ENCODE results near the gene HK3.

The HK3 gene

DNA sequence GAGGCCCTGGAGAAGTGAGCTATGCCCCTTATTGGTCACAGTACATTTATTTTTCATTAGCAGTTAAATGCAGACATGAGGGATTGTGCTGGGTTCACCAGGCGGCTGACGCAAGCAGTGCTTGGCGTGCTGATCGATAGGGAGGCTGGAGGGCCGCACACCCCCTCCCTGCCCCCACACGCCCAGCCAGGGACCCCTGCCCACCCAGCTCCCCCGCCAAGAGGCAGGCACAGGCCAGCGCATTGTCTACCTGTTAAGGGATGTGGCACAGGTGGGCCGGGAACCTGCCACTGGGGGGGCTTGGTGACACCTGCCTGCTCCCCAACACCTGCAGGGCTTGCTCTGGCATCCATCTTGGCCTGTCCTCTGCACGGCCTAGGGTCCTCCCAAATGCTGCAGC lies 39.2 kb downstream of the HK3 start:
- TF ChIP-seq, protein P1, sequence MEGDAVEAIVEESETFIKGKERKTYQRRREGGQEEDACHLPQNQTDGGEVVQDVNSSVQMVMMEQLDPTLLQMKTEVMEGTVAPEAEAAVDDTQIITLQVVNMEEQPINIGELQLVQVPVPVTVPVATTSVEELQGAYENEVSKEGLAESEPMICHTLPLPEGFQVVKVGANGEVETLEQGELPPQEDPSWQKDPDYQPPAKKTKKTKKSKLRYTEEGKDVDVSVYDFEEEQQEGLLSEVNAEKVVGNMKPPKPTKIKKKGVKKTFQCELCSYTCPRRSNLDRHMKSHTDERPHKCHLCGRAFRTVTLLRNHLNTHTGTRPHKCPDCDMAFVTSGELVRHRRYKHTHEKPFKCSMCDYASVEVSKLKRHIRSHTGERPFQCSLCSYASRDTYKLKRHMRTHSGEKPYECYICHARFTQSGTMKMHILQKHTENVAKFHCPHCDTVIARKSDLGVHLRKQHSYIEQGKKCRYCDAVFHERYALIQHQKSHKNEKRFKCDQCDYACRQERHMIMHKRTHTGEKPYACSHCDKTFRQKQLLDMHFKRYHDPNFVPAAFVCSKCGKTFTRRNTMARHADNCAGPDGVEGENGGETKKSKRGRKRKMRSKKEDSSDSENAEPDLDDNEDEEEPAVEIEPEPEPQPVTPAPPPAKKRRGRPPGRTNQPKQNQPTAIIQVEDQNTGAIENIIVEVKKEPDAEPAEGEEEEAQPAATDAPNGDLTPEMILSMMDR (conservative IDR thresholded peaks at IDR 0.05) = no peak
- TF ChIP-seq ZFX (IDR thresholded peaks at IDR 0.05) = no peak
- H3K27ac ChIP-seq = no peak overlapping the region

DNA sequence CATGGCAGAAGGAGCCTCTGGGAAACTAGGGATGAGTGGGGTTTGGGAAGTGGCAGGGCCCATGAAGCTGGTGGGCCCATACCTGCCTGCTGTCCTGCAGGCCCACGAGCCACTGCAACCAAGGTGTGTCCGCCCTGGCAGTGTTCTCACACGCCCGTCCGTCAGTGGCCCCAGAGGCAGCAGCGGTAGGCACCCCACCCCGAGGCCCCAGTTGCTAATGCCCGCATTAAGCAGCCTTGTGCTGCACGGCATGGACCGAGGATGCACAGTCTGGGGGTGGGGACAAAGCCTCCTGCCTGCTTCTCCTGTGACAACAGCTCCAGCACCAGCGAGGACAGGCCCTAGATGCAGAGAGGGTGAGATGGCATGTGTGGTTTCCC lies 41.3 kb downstream of the HK3 start:
- H3K27ac ChIP-seq = no peak overlapping the region
- TF ChIP-seq, protein P1 (conservative IDR thresholded peaks at IDR 0.05) = no peak

DNA sequence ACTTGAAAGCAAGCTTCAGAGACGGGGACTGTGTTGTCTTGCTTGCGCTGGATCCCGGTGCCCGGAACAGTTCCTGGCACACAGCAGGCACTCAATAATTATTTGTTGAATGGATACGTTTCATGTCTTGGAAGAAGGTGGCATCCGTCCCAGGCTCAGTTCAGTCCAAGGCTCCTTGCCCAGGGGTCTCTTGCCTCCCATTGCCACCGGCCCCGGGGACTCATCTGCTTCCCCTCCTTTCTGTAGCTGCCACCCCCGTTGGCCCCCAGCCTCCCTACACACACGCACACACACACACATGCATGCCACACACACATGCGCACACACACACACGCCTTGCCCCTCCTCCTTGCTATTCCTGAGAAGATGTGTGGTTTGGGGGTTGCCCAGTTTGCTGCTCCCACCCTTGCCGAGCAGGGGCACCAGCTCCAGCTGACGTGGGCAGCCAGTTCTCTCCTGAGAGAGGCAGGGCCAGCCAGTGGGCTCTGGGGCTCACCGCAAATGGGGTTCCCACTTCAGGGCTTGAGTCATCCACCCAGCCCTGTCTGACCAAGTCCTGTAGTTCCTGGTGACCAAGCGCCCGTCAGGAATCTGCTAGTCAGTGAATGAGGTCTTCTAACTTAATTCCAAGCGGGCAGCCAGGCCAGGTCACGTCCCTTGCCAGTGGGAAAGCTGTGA lies 41.8 kb downstream of the HK3 start:
- TF ChIP-seq, protein P1 (conservative IDR thresholded peaks at IDR 0.05) = no peak
- TF ChIP-seq ZFX (IDR thresholded peaks at IDR 0.05) = no peak
- H3K27ac ChIP-seq = no peak overlapping the region

DNA sequence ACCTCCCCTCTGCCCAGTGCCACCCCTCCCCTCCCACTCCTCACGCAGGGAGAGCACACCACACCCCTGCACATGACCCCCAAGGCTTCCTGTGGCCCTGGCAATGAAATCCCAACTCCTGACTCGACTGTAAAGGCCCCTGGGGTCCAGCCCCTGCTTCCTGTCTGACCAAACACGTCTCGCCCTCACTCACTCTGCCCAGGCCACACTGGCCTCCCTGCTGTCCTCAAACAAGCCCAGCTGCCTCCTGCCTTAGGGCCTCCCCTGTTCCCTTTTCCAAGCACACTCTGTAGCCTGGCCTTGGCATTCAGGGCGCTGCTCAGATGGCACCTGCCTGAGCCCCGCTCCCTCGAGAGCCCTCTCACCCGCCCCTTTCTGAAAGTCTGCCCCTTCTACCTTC lies 42.4 kb downstream of the HK3 start:
- no peak overlapping the region for H3K27ac ChIP-seq
- TF ChIP-seq, protein P1 (conservative IDR thresholded peaks at IDR 0.05) = no peak
- no peak for TF ChIP-seq ZFX (IDR thresholded peaks at IDR 0.05)

DNA sequence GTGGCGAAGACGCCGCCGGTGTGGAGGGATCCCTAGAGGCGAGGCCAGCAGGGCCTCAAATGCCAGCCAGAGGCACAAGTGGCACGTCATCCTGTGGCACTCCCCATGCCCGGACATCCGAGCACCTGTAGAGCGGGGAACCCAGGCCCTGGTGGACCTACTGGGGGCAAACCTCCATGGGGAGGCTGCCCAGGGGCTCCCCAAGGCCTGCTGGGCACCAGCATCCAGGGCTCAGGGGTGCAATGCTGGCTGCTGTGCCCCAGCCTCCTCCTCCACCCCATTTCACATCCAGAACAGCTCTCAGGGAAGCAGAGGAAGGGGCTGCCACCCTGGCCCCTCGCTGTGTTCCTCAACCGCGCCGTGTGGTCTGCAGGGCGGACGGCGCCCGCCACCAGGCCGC lies 43.5 kb downstream of the HK3 start:
- H3K27ac ChIP-seq = no peak overlapping the region
- TF ChIP-seq ZFX (IDR thresholded peaks at IDR 0.05) = no peak
- TF ChIP-seq, protein P1 (conservative IDR thresholded peaks at IDR 0.05) = no peak

DNA sequence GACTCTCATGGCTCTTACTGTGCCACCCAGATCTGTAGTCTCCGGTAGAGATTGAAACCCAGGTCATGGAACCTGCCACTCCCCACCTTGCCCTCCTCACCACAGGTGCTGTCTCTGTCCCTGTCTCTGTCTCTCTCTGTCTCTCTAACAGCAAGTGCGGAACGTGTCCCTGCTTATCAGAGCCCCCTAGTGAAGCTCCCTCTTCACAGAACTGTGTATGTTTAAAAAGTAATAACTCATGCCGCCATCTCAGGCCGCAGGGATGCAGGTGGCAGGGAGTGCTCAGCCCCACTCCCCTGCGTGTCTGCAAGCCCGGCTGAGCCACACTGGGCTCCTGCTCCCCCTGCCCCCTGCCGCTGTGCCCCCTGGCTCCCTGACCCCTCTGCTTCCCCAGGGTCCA lies 45.0 kb downstream of the HK3 start:
- TF ChIP-seq, protein P1 (conservative IDR thresholded peaks at IDR 0.05) = no peak
- TF ChIP-seq ZFX (IDR thresholded peaks at IDR 0.05) = no peak
- no peak overlapping the region for H3K27ac ChIP-seq

DNA sequence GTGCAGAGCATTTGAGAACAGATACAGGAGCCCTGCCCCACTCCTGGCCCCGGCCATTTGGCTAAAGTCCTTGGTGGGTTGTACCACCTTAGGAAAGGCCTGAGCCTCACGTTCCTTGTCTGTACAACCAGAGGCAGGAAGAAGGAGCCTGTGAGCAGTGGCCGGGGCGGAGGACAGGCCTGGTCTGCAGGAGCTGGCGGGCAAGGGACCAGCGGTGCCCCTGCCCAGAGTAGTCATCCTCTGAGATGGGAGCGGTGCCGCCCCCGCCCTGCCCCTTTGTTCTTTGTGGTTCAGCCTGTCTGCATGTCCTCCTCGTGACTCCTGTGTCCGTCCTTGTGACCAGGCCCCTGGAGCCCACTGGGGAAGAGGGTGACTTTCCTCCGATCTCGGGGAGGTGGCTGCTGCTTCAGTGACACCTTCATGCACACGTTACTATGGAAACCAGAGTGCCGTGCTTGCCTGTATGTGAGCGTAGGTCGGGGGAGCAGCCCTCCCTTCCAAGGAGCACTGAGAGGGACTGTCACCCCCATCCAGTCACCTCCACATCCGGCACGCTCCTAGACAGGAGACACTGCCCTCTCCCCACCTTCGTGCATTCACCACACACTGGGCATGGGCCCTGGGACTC lies 45.9 kb downstream of the HK3 start:
- H3K27ac ChIP-seq = no peak overlapping the region
- TF ChIP-seq, protein P1 (conservative IDR thresholded peaks at IDR 0.05) = no peak
- TF ChIP-seq ZFX (IDR thresholded peaks at IDR 0.05) = no peak

All from C4-2B (cell line).